Prostate gland (tissue), 2 donors: Measurements from ENCODE around the gene C5orf15. TPM values are rescaled to one million over a fixed set of nuclear protein-coding genes. Genes with fewer than 3 reads are reported as not detected.

ENCODE experiments used
- DNase-seq: peaks from one replicate; pipeline ENCODE4 v3.0.0-alpha.2; 2019; ENCODE audit warnings: low spot score
- H3K27ac ChIP-seq, 2 donors: fragments of 200-600 bp; sonication (generic); 2 replicates each; pipeline ENCODE4 v1.5.1; 2017 to 2019
- H3K27me3 ChIP-seq: fragments of 200-600 bp; sonication (generic); replicated peaks from 2 replicates; pipeline ENCODE4 v1.5.1; 2019; ENCODE audit not compliant: insufficient read depth
- H3K36me3 ChIP-seq, 2 donors: fragments of 200-600 bp; sonication (generic); 1 replicate in 1 of 2; 2 replicates in 1 of 2; pipeline versions ENCODE4 v1.5.1 to v1.8.1; 2017 to 2019
- H3K4me1 ChIP-seq: fragments of 200-600 bp; sonication (generic); replicated peaks from 2 replicates; pipeline ENCODE4 v1.5.1; 2019
- H3K4me3 ChIP-seq, 2 donors: fragments of 200-600 bp; sonication (generic); 2 replicates each; pipeline ENCODE4 v1.5.1; 2017 to 2019
- H3K9me3 ChIP-seq: fragments of 200-600 bp; sonication (generic); 2 replicates; pipeline ENCODE4 v1.5.1; 2017
- POLR2A ChIP-seq: fragments of 450-650 bp; IDR thresholded peaks from one replicate; pipeline ENCODE4 v1.6.1; 2016; ENCODE audit warnings: antibody characterized with exemption, mild to moderate bottlenecking
- POLR2AphosphoS5 ChIP-seq: sonication (generic); formaldehyde crosslinking; IDR thresholded peaks from one replicate; pipeline ENCODE4 v1.6.1; 2017; ENCODE audit warnings: antibody characterized with exemption
- WGBS: methylation state at CpG from one replicate; pipeline ENCODE4 v1.1.5; 2018; 5-methylcytosine and 5-hydroxymethylcytosine counted together
- intact Hi-C: fragments of 100-400 bp; cut with DNase I; formaldehyde crosslinking; loops from one replicate; pipeline ENCODE4 v1.14.2; 2022
- total RNA-seq, 2 donors: library from RNA; depleted of rRNA; stranded (reverse); fragments of >200 nt; gene quantifications; one replicate each; pipeline ENCODE4 v1.1.0, GENCODE V29; 2016
- TF ChIP-seq, protein P1 (sequence below), 4 experiments: fragments of 200-600 bp in 2 of 4; fragments of 450-650 bp in 2 of 4; sonication (generic) in 2 of 4; IDR thresholded peaks; 1 replicate in 3 of 4; 2 replicates in 1 of 4; pipeline ENCODE4 v1.5.1; 2016 to 2019; ENCODE audit warnings: antibody characterized with exemption in 4 of 4, mild to moderate bottlenecking in 2 of 4, moderate library complexity in 2 of 4

C5orf15 gene
- 10 to 100 TPM; 68.4 to 71.8 TPM for total RNA-seq

DNA sequence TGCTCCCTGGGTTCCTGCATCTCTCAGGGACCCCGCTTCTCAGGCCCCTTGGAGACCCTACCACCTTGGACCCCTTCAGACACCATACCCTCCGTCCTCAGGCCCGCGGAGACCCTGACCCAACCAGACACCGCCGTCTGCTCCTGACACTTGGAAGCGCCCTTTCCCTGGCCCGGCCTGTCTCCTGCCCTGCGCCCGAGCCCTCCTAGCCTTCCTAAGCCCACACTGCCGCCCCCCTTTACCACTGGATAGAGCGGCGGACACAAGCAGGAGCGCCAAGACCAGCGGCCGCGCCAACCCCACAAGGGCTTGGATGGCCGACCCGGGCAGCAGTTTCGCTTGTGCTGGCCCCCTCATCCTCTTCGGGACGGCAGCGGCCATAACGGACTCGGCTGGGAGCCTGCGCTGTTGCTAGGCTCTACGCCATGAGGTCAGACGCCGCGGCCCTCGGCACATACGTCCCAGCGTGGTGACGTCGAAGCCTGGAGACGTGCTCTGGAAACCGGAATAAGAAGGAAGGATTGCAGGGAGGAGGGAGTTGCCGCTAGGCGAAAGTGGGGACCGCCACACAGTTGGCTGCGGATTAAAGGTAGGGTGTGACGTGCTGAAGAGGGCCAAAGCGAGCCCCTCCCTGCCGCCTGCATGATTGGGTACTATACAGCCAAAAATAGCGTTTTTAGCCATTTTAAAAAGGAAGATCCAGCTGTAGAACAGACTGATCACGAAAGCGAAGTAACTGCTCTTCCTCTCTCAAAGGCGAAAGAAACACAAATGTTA is at the start of gene C5orf15:
Gene C5orf15, minus strand, starts transcription at position 422 of the 777 bp plus-strand sequence. Its CDS starts 41 bp downstream, at position 381.
- TF ChIP-seq, protein P1, sequence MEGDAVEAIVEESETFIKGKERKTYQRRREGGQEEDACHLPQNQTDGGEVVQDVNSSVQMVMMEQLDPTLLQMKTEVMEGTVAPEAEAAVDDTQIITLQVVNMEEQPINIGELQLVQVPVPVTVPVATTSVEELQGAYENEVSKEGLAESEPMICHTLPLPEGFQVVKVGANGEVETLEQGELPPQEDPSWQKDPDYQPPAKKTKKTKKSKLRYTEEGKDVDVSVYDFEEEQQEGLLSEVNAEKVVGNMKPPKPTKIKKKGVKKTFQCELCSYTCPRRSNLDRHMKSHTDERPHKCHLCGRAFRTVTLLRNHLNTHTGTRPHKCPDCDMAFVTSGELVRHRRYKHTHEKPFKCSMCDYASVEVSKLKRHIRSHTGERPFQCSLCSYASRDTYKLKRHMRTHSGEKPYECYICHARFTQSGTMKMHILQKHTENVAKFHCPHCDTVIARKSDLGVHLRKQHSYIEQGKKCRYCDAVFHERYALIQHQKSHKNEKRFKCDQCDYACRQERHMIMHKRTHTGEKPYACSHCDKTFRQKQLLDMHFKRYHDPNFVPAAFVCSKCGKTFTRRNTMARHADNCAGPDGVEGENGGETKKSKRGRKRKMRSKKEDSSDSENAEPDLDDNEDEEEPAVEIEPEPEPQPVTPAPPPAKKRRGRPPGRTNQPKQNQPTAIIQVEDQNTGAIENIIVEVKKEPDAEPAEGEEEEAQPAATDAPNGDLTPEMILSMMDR (IDR thresholded peaks at IDR 0.05): peak in 2 of 4 experiments; percentile 33 to 56
- TF ChIP-seq POLR2A (peak; percentile 85), POLR2AphosphoS5 (peak; percentile 98)
- Histone ChIP-seq H3K9me3 (no peaks in the 10 kb centered on the region), H3K36me3 (no peaks in the 10 kb centered on the region), H3K4me1 (peaks cover 4% of the 10 kb centered on the region), H3K27me3 (no peaks in the 10 kb centered on the region), H3K4me3 (peak within 1 kb of the TSS; percentile 61 to 77), H3K27ac (peak within 1 kb of the TSS; percentile 81 to 85)
- DNase-seq: peak; percentile 94
- under 1% methylated on average over 48 of the region's 48 CpGs for WGBS
- intact Hi-C loops: no loop called here

DNA sequence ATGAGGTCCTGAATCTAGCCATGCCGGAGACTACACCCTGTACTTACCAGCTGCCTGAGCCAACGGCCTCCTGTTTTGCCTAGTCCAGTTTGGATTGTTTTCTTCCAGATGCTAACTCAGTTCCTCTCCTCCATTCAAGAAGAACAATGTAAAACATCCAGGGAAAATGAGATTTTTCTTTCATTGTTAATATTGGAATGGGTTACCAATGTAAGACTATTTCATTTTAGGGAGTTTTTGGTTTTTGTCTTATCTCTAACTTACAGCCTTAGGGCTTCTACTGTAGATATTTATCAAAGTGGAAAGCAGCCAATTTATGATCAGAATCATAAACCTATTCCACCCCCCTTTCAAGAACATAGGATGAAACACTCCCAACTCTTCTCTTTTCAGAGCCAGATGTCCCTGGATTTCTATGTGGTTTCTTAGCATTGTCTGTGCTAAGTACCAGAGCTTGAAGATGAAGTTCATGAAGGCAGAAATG is 39.9 kb upstream of the C5orf15 start:
- H3K4me3 ChIP-seq: no peak overlapping the region
- no peaks in the 10 kb centered on the region for H3K9me3 ChIP-seq
- H3K27ac ChIP-seq: no peak overlapping the region
- DNase-seq: no peak
- 65% methylated on average over 2 of the region's 2 CpGs for WGBS
- TF ChIP-seq POLR2A (no peak), POLR2AphosphoS5 (no peak)
- TF ChIP-seq, protein P1 (IDR thresholded peaks at IDR 0.05): no peak
- no peaks in the 10 kb centered on the region for H3K36me3 ChIP-seq
- intact Hi-C loops: no loop called here
- H3K27me3 ChIP-seq: no peaks in the 10 kb centered on the region
- peaks cover 6% of the 10 kb centered on the region for H3K4me1 ChIP-seq

DNA sequence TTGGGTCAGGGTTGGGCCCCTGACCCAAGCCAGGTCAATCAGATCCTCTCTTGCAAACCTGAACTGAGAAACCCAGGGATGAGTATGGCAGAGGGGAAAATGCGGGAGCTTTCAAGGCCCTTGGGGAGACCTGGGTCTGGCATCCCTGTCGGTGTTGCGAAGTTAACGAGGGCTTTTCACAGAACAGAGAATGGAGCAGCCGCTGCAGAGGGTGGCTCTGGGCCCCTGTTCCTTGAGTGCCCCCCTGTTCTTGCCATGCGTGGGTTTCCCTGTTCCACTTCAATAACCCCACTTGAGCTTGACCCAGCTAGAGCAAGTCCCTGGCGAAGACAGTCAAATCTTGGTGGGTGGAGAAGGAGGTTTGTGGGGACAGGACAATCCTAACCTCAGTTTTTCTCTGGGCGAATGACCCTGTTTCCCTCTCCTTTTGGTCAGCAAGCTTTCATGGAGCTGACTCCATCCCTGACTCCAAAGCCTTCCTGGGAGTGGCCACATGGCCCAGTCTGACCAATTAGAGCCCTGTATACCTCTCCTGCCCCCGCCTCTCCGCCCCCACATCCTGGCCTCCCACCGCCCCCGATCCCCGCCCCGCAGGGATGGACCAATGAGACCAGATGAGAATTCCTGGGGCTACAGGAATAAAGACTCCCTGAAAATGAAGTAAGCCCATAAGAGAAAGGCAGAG is 39.3 kb upstream of the C5orf15 start:
- Histone ChIP-seq H3K27me3 (no peaks in the 10 kb centered on the region), H3K36me3 (no peaks in the 10 kb centered on the region), H3K9me3 (no peaks in the 10 kb centered on the region), H3K27ac (no peak overlapping the region), H3K4me3 (no peak overlapping the region), H3K4me1 (peaks cover 12% of the 10 kb centered on the region)
- 73% methylated on average over 14 of the region's 14 CpGs for WGBS
- no peak for DNase-seq
- intact Hi-C loops: no loop called here
- no peak for TF ChIP-seq POLR2A
- TF ChIP-seq, protein P1 (IDR thresholded peaks at IDR 0.05): no peak
- TF ChIP-seq POLR2AphosphoS5: no peak

DNA sequence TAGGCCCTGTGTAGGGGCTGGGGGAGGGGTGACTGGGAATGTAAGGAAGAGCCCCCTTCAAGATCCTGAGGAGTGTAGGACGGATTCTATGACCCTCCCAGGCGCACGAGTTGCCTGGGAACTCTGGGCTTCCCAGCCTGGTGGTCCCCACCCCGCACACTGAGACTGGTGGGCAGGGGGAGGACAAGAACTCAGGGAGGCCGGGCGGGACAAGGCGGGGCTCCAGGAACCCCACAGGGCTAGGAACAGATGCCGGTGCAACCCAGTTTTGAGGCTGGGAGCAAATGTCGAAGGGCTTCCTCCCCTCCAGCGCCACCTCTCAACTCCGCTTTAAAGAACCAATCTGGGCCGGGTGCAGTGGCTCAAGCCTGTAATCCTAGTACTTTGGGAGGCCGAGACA is 37.7 kb upstream of the C5orf15 start:
- DNase-seq: no peak
- no peaks in the 10 kb centered on the region for H3K36me3 ChIP-seq
- no peaks in the 10 kb centered on the region for H3K27me3 ChIP-seq
- peak overlapping the region in 1 of 2 donors; percentile 88 for H3K4me3 ChIP-seq
- intact Hi-C loops: no loop called here
- H3K4me1 ChIP-seq: peaks cover 12% of the 10 kb centered on the region
- peak overlapping the region; percentile 97 to 98 for H3K27ac ChIP-seq
- WGBS: 80% methylated on average over 13 of the region's 13 CpGs
- TF ChIP-seq, protein P1 (IDR thresholded peaks at IDR 0.05): no peak
- no peak for TF ChIP-seq POLR2A
- TF ChIP-seq POLR2AphosphoS5: no peak
- H3K9me3 ChIP-seq: no peaks in the 10 kb centered on the region
